ENCODE results near the gene HOXB5.

HOXB5 gene

GRCh38 chr17:48629411-48629759 lies 35.8 kb upstream of the HOXB5 start:
- no peak for DNase-seq (ENCODE audit: low read depth in 2 of 2)

GRCh38 chr17:48628649-48629410 lies 35.3 kb upstream of the HOXB5 start:
- DNase-seq (ENCODE audit: low read depth in 2 of 2): no peak

- no peak for DNase-seq (ENCODE audit: low read depth in 2 of 2)
Measured at GRCh38 chr17:48627623-48628521, 34.3 kb upstream of the HOXB5 start.

- DNase-seq (ENCODE audit: low read depth in 2 of 2): no peak
Measured at GRCh38 chr17:48627118-48627597, 33.6 kb upstream of the HOXB5 start.

- DNase-seq (ENCODE audit: low read depth in 2 of 2): no peak
Measured at GRCh38 chr17:48626245-48627117, 32.9 kb upstream of the HOXB5 start, which contains the start of gene HOXB9. Gene HOXB9, minus strand, starts transcription at chr17:48626358. Its CDS starts 89 bp downstream, at chr17:48626269.

- no peak for DNase-seq (ENCODE audit: low read depth in 2 of 2)
Measured at GRCh38 chr17:48625495-48626244, 32.1 kb upstream of the HOXB5 start.

GRCh38 chr17:48624544-48625494 lies 31.2 kb upstream of the HOXB5 start:
- no peak for DNase-seq (ENCODE audit: low read depth in 2 of 2)

GRCh38 chr17:48624118-48624517 lies 30.5 kb upstream of the HOXB5 start:
- no peak for DNase-seq (ENCODE audit: low read depth in 2 of 2)

GRCh38 chr17:48623583-48623982 lies 30.0 kb upstream of the HOXB5 start:
- no peak for DNase-seq (ENCODE audit: low read depth in 2 of 2)

GRCh38 chr17:48622857-48623256 lies 29.3 kb upstream of the HOXB5 start:
- DNase-seq (ENCODE audit: low read depth in 2 of 2): no peak

- no peak for DNase-seq (ENCODE audit: low read depth in 2 of 2)
Measured at GRCh38 chr17:48621410-48622392, 28.1 kb upstream of the HOXB5 start.

- DNase-seq (ENCODE audit: low read depth in 2 of 2): no peak
Measured at GRCh38 chr17:48620461-48621139, 27.0 kb upstream of the HOXB5 start.

- DNase-seq (ENCODE audit: low read depth in 2 of 2): no peak
Measured at GRCh38 chr17:48619826-48620449, 26.4 kb upstream of the HOXB5 start.

- DNase-seq (ENCODE audit: low read depth in 2 of 2): peak; percentile 38 to 69
Measured at GRCh38 chr17:48618256-48618896, 24.8 kb upstream of the HOXB5 start.

GRCh38 chr17:48617471-48618255 lies 24.1 kb upstream of the HOXB5 start:
- DNase-seq (ENCODE audit: low read depth in 2 of 2): no peak
